HepG2 (cell line): ENCODE data around the gene SLC16A3. TPM values are rescaled to one million over a fixed set of nuclear protein-coding genes. Genes with fewer than 3 reads are reported as not detected.

Source experiments
- CC2D1A ChIP-seq: sonication (generic); formaldehyde crosslinking; IDR thresholded peaks from 2 replicates; pipeline ENCODE4 v1.8.1; 2023; ENCODE audit warnings: mild to moderate bottlenecking, missing genetic modification reagents
- ETV6 ChIP-seq: sonication (generic); formaldehyde crosslinking; conservative IDR thresholded peaks from 2 replicates; pipeline ENCODE4 v1.4.0; 2020; ENCODE audit warnings: missing genetic modification reagents
- HOXA9 ChIP-seq: sonication (generic); formaldehyde crosslinking; IDR thresholded peaks from 2 replicates; pipeline ENCODE4 v1.8.1; 2022; ENCODE audit warnings: missing genetic modification reagents, mild to moderate bottlenecking, moderate library complexity, borderline replicate concordance
- JDP2 ChIP-seq: sonication (generic); formaldehyde crosslinking; IDR thresholded peaks from 2 replicates; pipeline ENCODE4 v1.8.1; 2022; ENCODE audit warnings: missing genetic modification reagents, borderline replicate concordance
- MIXL1 ChIP-seq: IDR thresholded peaks from 2 replicates; pipeline ENCODE4 v1.6.1; 2016
- PAX8 ChIP-seq: sonication (generic); formaldehyde crosslinking; IDR thresholded peaks from 2 replicates; pipeline ENCODE4 v1.8.0; 2022; ENCODE audit warnings: mild to moderate bottlenecking, missing genetic modification reagents, borderline replicate concordance
- POLR2AphosphoS2 ChIP-seq: IDR thresholded peaks from 2 replicates; pipeline ENCODE4 v1.6.1; 2011; ENCODE audit warnings: low read depth, low read length, improper control_type of control experiment
- RORA ChIP-seq: sonication (generic); formaldehyde crosslinking; IDR thresholded peaks from 2 replicates; pipeline ENCODE4 v1.5.0; 2020; ENCODE audit warnings: mild to moderate bottlenecking, missing genetic modification reagents, moderate library complexity
- SIX4 ChIP-seq: sonication (generic); formaldehyde crosslinking; IDR thresholded peaks from 2 replicates; pipeline ENCODE4 v1.4.0; 2020; ENCODE audit warnings: missing genetic modification reagents
- TEF ChIP-seq: sonication (generic); formaldehyde crosslinking; IDR thresholded peaks from 2 replicates; pipeline ENCODE4 v1.5.0; 2020; ENCODE audit warnings: missing genetic modification reagents
- ZBTB21 ChIP-seq: sonication (generic); formaldehyde crosslinking; IDR thresholded peaks from 2 replicates; pipeline ENCODE4 v1.4.0; 2020; ENCODE audit warnings: missing genetic modification reagents
- ZMYM3 ChIP-seq: sonication (generic); formaldehyde crosslinking; IDR thresholded peaks from 2 replicates; pipeline ENCODE4 v1.5.1; 2020; ENCODE audit warnings: mild to moderate bottlenecking, missing genetic modification reagents
- ZNF101 ChIP-seq: sonication (generic); formaldehyde crosslinking; IDR thresholded peaks from 2 replicates; pipeline ENCODE4 v1.4.0; 2020; ENCODE audit warnings: mild to moderate bottlenecking, low read depth, missing genetic modification reagents, borderline replicate concordance
- ZNF552 ChIP-seq: sonication (generic); formaldehyde crosslinking; IDR thresholded peaks from 2 replicates; pipeline ENCODE4 v1.9.0; 2022; ENCODE audit warnings: missing genetic modification reagents, mild to moderate bottlenecking, borderline replicate concordance
- ZNF557 ChIP-seq: sonication (generic); formaldehyde crosslinking; IDR thresholded peaks from 2 replicates; pipeline ENCODE4 v1.4.0; 2020; ENCODE audit warnings: missing genetic modification reagents
- ZNF598 ChIP-seq: sonication (generic); formaldehyde crosslinking; IDR thresholded peaks from 2 replicates; pipeline ENCODE4 v1.5.1; 2020; ENCODE audit warnings: mild to moderate bottlenecking, missing genetic modification reagents, borderline replicate concordance
- ZNF616 ChIP-seq: sonication (generic); formaldehyde crosslinking; IDR thresholded peaks from 2 replicates; pipeline ENCODE4 v1.5.0; 2020; ENCODE audit warnings: low read depth, mild to moderate bottlenecking, missing genetic modification reagents
- ZNF639 ChIP-seq: conservative IDR thresholded peaks from 2 replicates; pipeline ENCODE4 v1.6.1; 2018; ENCODE audit warnings: missing genetic modification reagents
- ZNF7 ChIP-seq: IDR thresholded peaks from 2 replicates; pipeline ENCODE4 v1.6.1; 2016; ENCODE audit warnings: missing biosample characterization, missing genetic modification reagents
- ZNF710 ChIP-seq: sonication (generic); formaldehyde crosslinking; IDR thresholded peaks from 2 replicates; pipeline ENCODE4 v1.5.0; 2020; ENCODE audit warnings: mild to moderate bottlenecking, missing genetic modification reagents, borderline replicate concordance
- ZZZ3 ChIP-seq: sonication (generic); formaldehyde crosslinking; IDR thresholded peaks from 2 replicates; pipeline ENCODE4 v1.4.0; 2020; ENCODE audit warnings: missing genetic modification reagents, mild to moderate bottlenecking, borderline replicate concordance
- polyA plus RNA-seq, 8 experiments: library from polyadenylated mRNA; depleted of rRNA in 3 of 8; stranded (reverse) in 7 of 8; unstranded in 1 of 8; fragments of >200 nt; fragmentation: Illumina TruSeq in 4 of 8; extraction: Trizol in 4 of 8; gene quantifications; 2 replicates each; pipeline versions ENCODE4 v1.2.1 to v1.2.3, GENCODE V29; 2011 to 2016; ENCODE audit warnings: low read depth in 4 of 8, missing spikeins in 1 of 8, mixed read lengths in 1 of 8; ENCODE audit not compliant: insufficient read depth in 1 of 8
- total RNA-seq, 5 experiments: library from RNA; depleted of rRNA; stranded (reverse); fragments of >200 nt; fragmentation: Illumina TruSeq; extraction: Trizol; gene quantifications; 2 replicates each; pipeline ENCODE4 v1.2.3, GENCODE V29; 2016; ENCODE audit warnings: low read depth in 1 of 5
- TF ChIP-seq, protein P1 (sequence below): sonication (generic); formaldehyde crosslinking; IDR thresholded peaks from 2 replicates; pipeline ENCODE4 v1.5.1; 2020; ENCODE audit warnings: mild to moderate bottlenecking, missing genetic modification reagents, moderate library complexity
- TF ChIP-seq, protein P2 (sequence below): sonication (generic); formaldehyde crosslinking; IDR thresholded peaks from 2 replicates; pipeline ENCODE4 v1.9.0; 2021; ENCODE audit warnings: missing genetic modification reagents, borderline replicate concordance

The SLC16A3 gene
- total and polyA plus RNA-seq, 2 of the 13 experiments (the other 11 are each of a cell fraction or from before 2014, with no cell fraction given), result 242 to 349 TPM

DNA sequence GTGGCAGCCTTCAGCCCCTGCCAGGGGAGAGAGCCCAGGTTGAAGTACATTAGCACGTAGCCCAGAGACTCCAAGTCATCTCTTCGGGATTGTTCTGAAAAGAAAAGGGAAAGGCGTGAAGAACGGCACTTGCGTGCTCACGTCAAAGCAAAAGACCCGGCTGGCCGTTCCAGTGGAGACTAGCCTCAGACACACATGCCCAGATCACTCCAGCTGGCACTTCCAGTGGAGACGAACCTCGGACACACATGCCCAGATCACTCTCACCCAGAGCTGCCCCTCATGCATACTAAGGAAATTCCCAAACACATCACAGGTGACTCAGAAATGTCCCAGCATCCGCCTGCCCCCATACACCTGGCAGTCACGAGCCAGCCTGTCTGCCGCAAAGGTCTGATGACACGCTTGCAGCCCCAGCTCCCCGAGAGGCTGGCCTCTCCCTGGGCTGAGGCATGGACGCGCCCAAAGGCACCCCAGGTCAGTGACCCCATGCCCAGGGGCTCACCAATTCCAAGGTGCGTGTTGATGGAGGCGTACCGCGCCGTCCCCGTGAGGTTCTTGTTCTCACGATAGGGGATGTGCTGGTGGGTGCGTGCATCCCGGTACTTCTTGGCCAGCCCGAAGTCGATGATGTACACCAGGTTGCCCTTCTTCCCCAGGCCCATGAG, 23.8 kb downstream of the SLC16A3 start (continued):
- no peak for TF ChIP-seq ZNF557 (CRISPR knock-in tag)
- no peak for TF ChIP-seq ZBTB21 (CRISPR knock-in tag)
- TF ChIP-seq ZNF598 (CRISPR knock-in tag), result no peak
- no peak for TF ChIP-seq ZNF616 (CRISPR knock-in tag)
- no peak for TF ChIP-seq ZNF639 (CRISPR knock-in tag)
- TF ChIP-seq TEF, result no peak
- 0 out of 2 replicates have a peak, but pooled peaks have one; percentile 22 for TF ChIP-seq POLR2AphosphoS2
- no peak for TF ChIP-seq ZNF710
- TF ChIP-seq, protein P1, sequence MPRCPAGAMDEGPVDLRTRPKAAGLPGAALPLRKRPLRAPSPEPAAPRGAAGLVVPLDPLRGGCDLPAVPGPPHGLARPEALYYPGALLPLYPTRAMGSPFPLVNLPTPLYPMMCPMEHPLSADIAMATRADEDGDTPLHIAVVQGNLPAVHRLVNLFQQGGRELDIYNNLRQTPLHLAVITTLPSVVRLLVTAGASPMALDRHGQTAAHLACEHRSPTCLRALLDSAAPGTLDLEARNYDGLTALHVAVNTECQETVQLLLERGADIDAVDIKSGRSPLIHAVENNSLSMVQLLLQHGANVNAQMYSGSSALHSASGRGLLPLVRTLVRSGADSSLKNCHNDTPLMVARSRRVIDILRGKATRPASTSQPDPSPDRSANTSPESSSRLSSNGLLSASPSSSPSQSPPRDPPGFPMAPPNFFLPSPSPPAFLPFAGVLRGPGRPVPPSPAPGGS, result peak; percentile 74; the same call in 1 of the 2 replicates
- TF ChIP-seq ZNF7 (CRISPR knock-in tag), result no peak
- TF ChIP-seq CC2D1A, result no peak
- no peak for TF ChIP-seq PAX8
- no peak for TF ChIP-seq ZMYM3 (CRISPR knock-in tag)
- no peak for TF ChIP-seq ETV6 (CRISPR knock-in tag)
- TF ChIP-seq MIXL1 (CRISPR knock-in tag), result no peak
- TF ChIP-seq RORA (CRISPR knock-in tag), result no peak
- 0 out of 2 replicates have a peak, but pooled peaks have one; percentile 8 for TF ChIP-seq ZZZ3
- TF ChIP-seq ZNF101 (CRISPR knock-in tag), result no peak
- TF ChIP-seq, protein P2, sequence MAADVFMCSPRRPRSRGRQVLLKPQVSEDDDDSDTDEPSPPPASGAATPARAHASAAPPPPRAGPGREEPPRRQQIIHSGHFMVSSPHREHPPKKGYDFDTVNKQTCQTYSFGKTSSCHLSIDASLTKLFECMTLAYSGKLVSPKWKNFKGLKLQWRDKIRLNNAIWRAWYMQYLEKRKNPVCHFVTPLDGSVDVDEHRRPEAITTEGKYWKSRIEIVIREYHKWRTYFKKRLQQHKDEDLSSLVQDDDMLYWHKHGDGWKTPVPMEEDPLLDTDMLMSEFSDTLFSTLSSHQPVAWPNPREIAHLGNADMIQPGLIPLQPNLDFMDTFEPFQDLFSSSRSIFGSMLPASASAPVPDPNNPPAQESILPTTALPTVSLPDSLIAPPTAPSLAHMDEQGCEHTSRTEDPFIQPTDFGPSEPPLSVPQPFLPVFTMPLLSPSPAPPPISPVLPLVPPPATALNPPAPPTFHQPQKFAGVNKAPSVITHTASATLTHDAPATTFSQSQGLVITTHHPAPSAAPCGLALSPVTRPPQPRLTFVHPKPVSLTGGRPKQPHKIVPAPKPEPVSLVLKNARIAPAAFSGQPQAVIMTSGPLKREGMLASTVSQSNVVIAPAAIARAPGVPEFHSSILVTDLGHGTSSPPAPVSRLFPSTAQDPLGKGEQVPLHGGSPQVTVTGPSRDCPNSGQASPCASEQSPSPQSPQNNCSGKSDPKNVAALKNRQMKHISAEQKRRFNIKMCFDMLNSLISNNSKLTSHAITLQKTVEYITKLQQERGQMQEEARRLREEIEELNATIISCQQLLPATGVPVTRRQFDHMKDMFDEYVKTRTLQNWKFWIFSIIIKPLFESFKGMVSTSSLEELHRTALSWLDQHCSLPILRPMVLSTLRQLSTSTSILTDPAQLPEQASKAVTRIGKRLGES (CRISPR knock-in tag), result no peak
- no peak for TF ChIP-seq SIX4
- TF ChIP-seq ZNF552 (CRISPR knock-in tag), result no peak
- no peak for TF ChIP-seq JDP2 (CRISPR knock-in tag)
- no peak for TF ChIP-seq HOXA9 (CRISPR knock-in tag)
